GM12874 (cell line): ENCODE results near the gene TRIM14.

Experiments used
- TF ChIP-seq, protein P1 (sequence below): IDR thresholded peaks from 2 replicates; pipeline ENCODE4 v1.5.1; 2011; ENCODE audit warnings: low read depth, mild to moderate bottlenecking, control low read depth, low read length, moderate library complexity; ENCODE audit not compliant: insufficient read depth

Gene TRIM14

DNA sequence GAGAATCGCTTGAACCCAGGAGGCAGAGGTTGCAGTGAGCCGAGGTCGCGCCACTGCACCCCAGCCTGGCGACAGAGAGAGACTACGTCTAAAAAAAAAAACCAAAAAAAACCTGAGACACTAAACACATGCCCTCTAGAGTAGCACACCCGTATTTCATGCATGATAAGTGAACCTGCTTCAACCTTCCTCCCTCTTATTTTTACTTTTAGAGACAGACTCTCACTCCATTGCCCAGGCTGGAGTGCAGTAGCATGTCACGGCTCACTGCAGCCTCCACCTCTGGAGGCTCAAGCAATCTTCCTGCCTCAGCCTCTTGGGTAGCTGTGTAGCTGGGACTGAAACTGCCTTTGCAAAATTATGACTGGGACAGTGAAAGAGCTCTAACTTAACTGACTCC lies 80.1 kb downstream of the TRIM14 start:
- TF ChIP-seq, protein P1, sequence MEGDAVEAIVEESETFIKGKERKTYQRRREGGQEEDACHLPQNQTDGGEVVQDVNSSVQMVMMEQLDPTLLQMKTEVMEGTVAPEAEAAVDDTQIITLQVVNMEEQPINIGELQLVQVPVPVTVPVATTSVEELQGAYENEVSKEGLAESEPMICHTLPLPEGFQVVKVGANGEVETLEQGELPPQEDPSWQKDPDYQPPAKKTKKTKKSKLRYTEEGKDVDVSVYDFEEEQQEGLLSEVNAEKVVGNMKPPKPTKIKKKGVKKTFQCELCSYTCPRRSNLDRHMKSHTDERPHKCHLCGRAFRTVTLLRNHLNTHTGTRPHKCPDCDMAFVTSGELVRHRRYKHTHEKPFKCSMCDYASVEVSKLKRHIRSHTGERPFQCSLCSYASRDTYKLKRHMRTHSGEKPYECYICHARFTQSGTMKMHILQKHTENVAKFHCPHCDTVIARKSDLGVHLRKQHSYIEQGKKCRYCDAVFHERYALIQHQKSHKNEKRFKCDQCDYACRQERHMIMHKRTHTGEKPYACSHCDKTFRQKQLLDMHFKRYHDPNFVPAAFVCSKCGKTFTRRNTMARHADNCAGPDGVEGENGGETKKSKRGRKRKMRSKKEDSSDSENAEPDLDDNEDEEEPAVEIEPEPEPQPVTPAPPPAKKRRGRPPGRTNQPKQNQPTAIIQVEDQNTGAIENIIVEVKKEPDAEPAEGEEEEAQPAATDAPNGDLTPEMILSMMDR = peak; percentile 19; the same call in 1 of the 2 replicates

DNA sequence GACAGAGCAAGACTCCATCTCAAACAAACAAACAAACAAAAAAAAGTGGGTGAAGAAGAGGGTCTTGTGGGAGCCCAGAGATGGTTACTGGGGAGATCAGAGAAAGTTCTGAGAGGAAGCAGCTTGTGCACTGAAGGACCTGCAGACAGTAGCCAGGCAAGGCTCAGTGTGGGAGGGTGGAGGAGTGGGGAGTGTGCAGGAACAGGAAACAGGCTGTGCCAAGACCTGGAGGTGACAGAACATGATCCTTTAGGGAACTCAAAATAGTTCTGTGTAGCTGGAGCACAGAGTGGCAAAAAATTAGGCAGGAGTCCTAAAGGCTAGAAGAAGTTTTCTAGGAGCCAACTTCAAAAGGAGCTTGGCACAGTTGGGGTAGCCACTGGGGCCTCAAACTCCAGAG lies 81.7 kb downstream of the TRIM14 start:
- TF ChIP-seq, protein P1 = no peak

DNA sequence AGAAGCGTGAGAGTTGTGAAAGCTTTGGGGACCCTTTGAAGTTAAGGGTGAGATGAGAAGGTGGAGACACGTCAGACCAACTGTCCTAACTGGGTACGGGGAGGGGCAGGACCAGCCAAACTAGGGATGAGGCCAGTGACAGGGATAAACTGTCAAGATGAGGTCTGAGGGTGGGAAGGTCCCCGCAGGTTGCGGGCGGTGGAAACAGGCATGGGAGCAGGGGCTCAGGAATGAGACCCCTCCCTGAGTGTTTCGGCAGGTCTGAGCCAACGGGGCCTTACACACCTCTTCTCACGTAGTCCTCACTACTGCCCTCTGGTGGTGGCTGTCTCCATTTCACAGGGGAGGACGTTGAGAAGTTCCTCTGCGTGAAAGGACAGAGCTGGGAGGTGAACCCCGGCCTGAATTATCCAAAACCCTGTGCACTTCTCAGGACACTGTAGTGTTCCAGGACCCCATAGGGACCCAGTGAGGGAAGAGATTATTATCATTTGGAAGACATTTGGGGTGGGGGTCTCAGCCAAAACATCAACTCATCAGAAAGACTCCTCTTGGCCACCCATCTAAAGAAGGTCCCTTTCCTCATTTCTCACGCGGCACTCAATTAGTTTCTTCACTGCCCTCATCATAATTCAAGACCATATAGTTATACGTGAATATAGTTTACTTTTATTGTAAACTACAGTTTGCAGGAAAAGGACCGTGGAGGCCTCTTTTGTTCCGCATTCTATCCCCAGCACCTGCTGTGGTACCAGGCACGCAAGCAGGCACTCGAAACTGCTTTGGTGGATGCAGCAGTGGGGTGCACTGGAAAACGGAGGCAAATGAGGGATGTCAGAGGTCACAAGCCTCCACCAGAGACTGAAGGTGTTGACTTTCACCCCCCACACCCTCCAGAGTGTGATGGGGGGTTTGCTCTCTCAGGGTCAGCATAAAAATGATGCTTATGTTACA lies 84.2 kb downstream of the TRIM14 start:
- TF ChIP-seq, protein P1 = peak; percentile 79

DNA sequence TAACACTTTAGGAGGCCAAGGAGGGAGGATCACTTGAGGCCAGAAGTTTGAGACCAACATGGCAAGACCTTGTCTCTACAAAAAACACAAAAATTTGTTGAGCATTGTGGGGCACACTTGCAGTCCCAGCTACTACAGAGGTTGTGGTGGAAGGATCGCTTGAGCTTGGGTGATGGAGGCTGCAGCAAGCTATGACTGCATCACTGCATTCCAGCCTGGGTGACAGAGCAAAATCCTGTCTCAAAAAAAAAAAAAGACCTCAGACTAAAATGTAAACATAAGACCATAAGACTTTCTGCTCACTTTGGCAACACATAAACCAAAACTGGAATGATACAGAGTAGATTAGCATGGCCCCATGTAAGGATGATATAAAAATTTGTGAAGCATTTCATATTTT lies 87.1 kb downstream of the TRIM14 start:
- TF ChIP-seq, protein P1 = no peak

DNA sequence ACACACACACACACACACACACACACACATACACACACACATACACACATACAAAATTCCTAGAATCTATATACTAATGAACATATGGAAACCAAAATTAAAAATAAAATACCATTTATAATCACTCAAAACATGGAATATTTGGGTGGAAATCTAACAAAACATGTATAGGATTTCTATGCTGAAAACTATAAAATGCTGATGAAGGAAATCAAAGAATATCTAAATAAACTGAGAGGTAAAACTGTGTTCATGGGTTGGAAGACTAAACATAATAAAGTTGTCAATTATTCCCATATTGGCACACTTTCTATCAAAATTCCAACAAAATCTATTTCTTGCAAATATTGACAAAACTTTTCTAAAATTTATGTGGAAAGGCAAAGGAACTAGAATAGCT lies 87.9 kb downstream of the TRIM14 start:
- TF ChIP-seq, protein P1 = no peak

DNA sequence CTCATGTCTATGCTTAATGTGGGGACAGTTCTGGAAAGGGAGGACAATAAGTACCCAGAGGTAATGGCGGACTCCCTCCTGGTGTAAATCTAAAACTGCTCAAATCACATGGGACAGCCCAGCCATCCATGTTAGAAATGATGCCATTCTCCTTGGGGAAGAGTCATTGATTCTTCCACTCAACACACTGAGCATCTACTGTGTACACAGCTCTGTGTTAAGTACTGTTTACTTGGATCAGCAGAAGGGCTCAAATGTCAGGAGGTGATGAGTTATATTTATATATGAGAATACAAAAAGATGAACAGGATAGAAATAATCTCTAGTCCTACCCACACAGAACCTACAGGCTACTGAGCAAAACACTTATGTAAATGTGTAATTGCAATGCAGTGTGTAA lies 94.3 kb downstream of the TRIM14 start:
- TF ChIP-seq, protein P1 = no peak

DNA sequence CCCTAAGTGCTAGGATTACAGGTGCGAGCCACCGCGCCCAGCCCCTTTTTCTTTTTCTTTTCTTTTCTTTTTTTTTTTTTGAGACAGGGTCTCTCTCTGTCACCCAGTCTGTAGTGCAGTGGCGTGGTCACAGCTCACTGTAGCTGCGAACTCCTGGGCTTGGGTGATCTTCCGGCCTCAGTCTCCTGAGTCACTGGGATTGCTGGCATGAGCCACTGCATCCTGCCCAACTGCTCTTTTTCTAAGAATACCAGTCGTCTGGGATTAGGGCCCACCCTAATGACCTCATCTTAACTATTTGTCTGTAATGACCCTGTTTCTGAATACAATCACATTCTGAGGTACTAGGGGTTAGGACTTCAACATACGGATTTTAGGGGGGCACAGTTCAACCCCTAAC lies 96.6 kb downstream of the TRIM14 start:
- TF ChIP-seq, protein P1 = no peak
